Cardiac muscle cell (in vitro differentiated cells and primary cell): ENCODE results near the gene TGFBR1. TPM values are rescaled to one million over a fixed set of nuclear protein-coding genes. Genes with fewer than 3 reads are reported as not detected.

Experiments used
- DNase-seq, 2 donors: peaks; one replicate each; pipeline versions ENCODE4 v3.0.0 to v3.0.0-alpha.2; 2010 to 2017; ENCODE audit warnings: low read depth in 1 of 2, low spot score in 1 of 2
- H3K27ac ChIP-seq: fragments of 200-600 bp; sonication (generic); 2 replicates; pipeline ENCODE4 v1.5.1; 2016
- H3K27me3 ChIP-seq: fragments of 200-600 bp; sonication (generic); 2 replicates; pipeline ENCODE4 v1.6.0; 2016; ENCODE audit warnings: control low read depth
- H3K36me3 ChIP-seq: fragments of 200-600 bp; sonication (generic); 2 replicates; pipeline ENCODE4 v1.5.1; 2016; ENCODE audit warnings: control low read depth
- H3K4me1 ChIP-seq: fragments of 200-600 bp; sonication (generic); 2 replicates; pipeline ENCODE4 v1.8.1; 2017; ENCODE audit warnings: low read depth, mild to moderate bottlenecking, mixed run types
- H3K4me3 ChIP-seq: fragments of 200-600 bp; sonication (generic); 2 replicates; pipeline ENCODE4 v1.5.1; 2016; ENCODE audit warnings: mild to moderate bottlenecking
- H3K9me3 ChIP-seq: fragments of 200-600 bp; sonication (generic); 2 replicates; pipeline ENCODE4 v1.5.1; 2017; ENCODE audit warnings: low read depth, mild to moderate bottlenecking, control low read depth
- polyA plus RNA-seq: library from polyadenylated mRNA; unstranded; fragments of >200 nt; fragmentation: Nextera tagmentation; extraction: Ambion mirVana; gene quantifications from 2 replicates; pipeline ENCODE4 v1.2.1, GENCODE V29; 2016
- total RNA-seq: library from RNA; depleted of rRNA; stranded (reverse); fragments of >200 nt; gene quantifications from 2 replicates; pipeline ENCODE4 v1.2.3, GENCODE V29; 2016
- TF ChIP-seq, protein P1 (sequence below): IDR thresholded peaks from 2 replicates; pipeline ENCODE4 v1.5.1; 2012; ENCODE audit warnings: low read depth, mild to moderate bottlenecking, low read length

The TGFBR1 gene
- total and polyA plus RNA-seq, 2 experiments from 2014 or later = 11.1 to 17.2 TPM

DNA sequence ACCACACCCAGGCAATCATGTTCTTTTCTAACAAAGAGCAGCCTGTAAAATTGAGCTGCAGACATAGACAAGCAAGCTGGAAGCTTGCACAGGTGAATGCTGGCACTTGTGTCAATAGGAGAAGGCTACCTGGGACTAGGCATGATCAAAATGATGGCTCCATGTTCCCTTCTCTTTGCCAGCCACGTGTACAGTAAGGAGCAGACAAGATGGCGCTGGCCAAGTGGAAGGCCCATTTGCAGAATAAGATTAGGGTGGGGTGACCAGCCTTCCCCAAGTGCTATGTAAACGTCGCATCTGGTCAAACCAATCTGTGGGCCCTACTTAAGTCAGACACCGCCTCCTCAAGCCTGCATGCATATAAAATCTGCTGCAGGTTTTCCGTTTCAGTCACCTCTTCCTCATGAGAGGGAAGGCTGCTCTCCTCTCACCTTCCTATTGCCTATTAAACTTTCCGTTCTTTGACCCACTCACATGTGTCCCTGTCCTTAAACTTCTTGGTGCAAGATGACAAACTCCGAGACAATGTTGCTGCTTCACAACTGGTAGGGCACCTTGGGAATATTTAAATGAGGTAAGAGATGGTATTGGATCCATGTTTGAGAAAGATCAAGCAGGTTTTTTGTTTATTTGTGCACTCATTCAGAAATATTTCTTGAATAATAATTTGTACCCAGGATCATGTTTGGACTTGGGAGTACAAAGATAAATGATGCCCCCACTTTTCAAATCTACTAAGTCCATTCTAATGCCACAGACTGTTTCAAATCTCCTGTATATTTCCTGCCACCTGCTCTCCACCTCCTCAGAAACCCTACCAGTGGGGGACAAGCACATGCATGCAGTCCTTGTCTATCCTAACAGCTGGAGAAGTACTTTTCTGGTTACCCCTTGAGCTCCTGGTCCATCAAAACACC lies 30.7 kb upstream of the TGFBR1 start:
- no peak overlapping the region for H3K4me3 ChIP-seq
- H3K36me3 ChIP-seq = no peaks in the 10 kb centered on the region
- TF ChIP-seq, protein P1, sequence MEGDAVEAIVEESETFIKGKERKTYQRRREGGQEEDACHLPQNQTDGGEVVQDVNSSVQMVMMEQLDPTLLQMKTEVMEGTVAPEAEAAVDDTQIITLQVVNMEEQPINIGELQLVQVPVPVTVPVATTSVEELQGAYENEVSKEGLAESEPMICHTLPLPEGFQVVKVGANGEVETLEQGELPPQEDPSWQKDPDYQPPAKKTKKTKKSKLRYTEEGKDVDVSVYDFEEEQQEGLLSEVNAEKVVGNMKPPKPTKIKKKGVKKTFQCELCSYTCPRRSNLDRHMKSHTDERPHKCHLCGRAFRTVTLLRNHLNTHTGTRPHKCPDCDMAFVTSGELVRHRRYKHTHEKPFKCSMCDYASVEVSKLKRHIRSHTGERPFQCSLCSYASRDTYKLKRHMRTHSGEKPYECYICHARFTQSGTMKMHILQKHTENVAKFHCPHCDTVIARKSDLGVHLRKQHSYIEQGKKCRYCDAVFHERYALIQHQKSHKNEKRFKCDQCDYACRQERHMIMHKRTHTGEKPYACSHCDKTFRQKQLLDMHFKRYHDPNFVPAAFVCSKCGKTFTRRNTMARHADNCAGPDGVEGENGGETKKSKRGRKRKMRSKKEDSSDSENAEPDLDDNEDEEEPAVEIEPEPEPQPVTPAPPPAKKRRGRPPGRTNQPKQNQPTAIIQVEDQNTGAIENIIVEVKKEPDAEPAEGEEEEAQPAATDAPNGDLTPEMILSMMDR = no peak
- no peak overlapping the region for H3K27ac ChIP-seq
- no peaks in the 10 kb centered on the region for H3K27me3 ChIP-seq
- no peaks in the 10 kb centered on the region for H3K9me3 ChIP-seq
- DNase-seq = no peak
- no peaks in the 10 kb centered on the region for H3K4me1 ChIP-seq

DNA sequence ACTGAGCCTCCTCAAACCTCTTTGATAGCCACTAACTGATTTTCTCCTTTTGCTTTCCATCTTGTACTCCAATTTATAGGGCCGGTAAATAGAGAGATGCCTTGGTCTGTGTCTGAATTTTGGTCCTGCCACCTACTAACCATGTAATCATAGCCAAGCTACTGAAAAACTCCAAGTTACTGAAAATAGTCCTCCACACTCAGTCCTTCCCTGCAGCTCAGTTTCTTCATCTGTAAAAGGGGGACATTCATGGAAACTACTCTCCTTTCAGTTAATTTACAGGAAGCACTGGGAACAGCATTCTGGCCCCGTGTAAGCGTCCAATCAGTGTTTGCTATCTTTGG lies 30.0 kb upstream of the TGFBR1 start:
- H3K36me3 ChIP-seq = no peaks in the 10 kb centered on the region
- H3K27me3 ChIP-seq = no peaks in the 10 kb centered on the region
- no peak for DNase-seq
- H3K4me3 ChIP-seq = no peak overlapping the region
- H3K9me3 ChIP-seq = no peaks in the 10 kb centered on the region
- no peaks in the 10 kb centered on the region for H3K4me1 ChIP-seq
- H3K27ac ChIP-seq = no peak overlapping the region
- TF ChIP-seq, protein P1 = no peak

DNA sequence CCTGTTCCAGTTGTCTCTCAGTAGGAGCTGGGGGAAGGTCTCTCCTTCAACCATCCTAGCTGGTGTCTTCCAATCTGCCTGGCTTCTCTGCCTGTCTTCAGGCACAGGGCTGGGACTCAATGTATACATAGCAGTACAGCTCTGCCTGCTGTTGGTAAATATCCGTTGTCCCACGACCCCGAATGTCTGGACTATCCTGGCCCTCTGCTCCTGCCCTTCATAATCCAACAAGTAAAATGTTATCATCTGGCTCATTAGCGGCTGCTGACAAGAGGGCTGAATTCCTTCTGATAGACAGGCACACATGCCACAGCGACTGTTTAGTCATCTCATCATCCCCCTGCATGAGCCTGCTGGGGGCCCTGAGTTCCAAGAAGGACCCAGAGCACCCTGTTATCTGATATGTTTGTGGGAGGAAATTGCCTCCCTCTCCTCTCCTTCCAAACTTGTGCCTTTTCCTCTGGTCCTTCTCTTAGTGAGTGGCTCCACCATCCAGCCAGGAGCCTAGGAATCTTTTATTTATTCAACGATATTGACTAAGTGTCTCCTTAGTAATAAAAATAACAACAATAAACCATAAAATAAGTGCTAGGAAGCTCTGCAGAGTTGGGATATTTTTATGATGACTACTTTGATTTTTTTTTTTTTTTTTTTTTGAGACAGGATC lies 29.5 kb upstream of the TGFBR1 start:
- DNase-seq = peak in 1 of 2 donors; percentile 41
- Histone ChIP-seq H3K4me1 (no peaks in the 10 kb centered on the region), H3K36me3 (no peaks in the 10 kb centered on the region), H3K9me3 (no peaks in the 10 kb centered on the region), H3K27me3 (no peaks in the 10 kb centered on the region), H3K4me3 (no peak overlapping the region), H3K27ac (no peak overlapping the region)
- TF ChIP-seq, protein P1 = no peak

DNA sequence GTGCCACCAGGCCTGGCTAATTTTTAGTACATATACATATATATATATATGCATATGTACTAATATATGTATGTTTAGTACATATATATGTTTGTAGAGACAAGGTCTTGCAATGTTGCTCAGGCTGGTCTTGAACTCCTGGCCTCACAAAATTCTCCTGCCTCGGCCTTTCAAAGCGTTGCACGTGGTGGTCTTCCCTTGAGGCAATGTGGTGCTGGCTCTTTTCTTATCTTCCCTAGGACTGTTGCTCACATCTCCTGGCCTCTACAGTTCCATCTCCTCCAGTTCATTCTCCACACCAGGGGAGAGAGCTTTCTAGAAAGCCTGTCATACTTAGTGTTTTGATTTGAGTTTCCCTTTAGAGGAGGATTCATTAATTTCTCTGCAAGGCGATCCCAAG lies 28.9 kb upstream of the TGFBR1 start:
- Histone ChIP-seq H3K36me3 (no peaks in the 10 kb centered on the region), H3K4me3 (no peak overlapping the region), H3K27me3 (no peaks in the 10 kb centered on the region), H3K4me1 (no peaks in the 10 kb centered on the region), H3K27ac (no peak overlapping the region), H3K9me3 (no peaks in the 10 kb centered on the region)
- DNase-seq = no peak
- TF ChIP-seq, protein P1 = no peak

DNA sequence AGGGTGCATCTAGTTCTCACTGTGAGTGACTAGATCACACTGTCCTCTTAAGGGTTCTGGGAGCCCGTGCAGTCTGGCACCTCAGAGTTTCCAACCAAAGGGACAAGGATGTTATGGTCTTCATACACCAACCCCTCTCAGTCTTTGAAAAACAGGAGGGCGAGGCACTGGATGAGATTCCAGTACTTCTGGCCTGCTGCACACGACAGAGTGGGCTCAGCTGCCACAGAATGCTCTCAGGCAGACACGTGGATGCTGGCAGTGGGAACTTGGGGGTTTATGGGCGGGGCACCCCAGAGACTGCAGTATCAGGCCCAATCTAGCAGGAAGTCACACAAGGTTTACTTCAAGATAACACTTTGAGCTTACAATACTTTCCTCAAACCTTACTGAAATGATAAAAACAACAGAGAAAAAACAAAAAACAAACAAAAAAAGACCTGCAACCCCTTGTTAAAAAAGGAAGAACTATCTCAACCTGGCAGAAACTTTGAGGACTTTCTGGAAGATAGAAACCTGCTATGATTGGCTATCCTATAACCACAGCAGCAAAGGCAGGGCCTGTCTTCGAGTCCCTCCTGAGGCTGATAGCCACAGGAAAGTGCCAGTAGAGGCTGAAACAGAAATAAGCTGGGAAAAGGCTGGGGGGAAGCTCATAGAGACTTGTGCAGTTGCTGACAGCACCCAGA lies 28.3 kb upstream of the TGFBR1 start:
- Histone ChIP-seq H3K4me1 (no peaks in the 10 kb centered on the region), H3K36me3 (no peaks in the 10 kb centered on the region), H3K27ac (no peak overlapping the region), H3K4me3 (no peak overlapping the region), H3K27me3 (no peaks in the 10 kb centered on the region), H3K9me3 (no peaks in the 10 kb centered on the region)
- TF ChIP-seq, protein P1 = no peak
- DNase-seq = no peak
